ENCODE results near the gene RALY. TPM values are rescaled to one million over a fixed set of nuclear protein-coding genes. Genes with fewer than 3 reads are reported as not detected.

Gene RALY
- total RNA-seq, 4 donors from 2014 or later, result 23.2 to 101 (median 87.5) TPM

DNA sequence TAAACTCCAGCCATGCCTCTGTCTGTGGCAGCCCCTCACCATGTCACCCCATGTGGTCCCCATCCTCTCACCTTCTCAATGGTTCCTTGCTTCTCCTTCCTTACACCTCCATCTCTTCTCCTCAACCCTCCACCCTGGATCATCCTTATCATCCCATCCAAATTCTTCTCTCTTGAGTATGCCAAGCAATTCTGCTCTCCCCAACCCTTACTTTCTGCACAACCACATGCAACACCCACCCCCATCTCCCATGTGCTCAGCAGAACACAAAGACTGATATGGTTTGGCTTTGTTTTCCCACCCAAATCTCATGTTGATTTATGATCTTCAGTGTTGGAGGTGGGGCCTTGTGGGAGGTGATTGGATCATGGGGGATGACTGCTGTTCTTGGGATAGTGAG, 42.5 kb upstream of the RALY start:
- Histone ChIP-seq H3K27me3 (no peaks in the 10 kb centered on the region), H3K4me3 (no peak overlapping the region), H3K27ac (no peak overlapping the region), H3K36me3 (no peaks in the 10 kb centered on the region), H3K4me1 (no peaks in the 10 kb centered on the region), H3K9me3 (peaks cover 0 to 8% of the 10 kb centered on the region in 2 donors)
- intact Hi-C loops (cut with DNase I; ENCODE audit: low total_unique reads), result no loop called here
- TF ChIP-seq, protein P1, sequence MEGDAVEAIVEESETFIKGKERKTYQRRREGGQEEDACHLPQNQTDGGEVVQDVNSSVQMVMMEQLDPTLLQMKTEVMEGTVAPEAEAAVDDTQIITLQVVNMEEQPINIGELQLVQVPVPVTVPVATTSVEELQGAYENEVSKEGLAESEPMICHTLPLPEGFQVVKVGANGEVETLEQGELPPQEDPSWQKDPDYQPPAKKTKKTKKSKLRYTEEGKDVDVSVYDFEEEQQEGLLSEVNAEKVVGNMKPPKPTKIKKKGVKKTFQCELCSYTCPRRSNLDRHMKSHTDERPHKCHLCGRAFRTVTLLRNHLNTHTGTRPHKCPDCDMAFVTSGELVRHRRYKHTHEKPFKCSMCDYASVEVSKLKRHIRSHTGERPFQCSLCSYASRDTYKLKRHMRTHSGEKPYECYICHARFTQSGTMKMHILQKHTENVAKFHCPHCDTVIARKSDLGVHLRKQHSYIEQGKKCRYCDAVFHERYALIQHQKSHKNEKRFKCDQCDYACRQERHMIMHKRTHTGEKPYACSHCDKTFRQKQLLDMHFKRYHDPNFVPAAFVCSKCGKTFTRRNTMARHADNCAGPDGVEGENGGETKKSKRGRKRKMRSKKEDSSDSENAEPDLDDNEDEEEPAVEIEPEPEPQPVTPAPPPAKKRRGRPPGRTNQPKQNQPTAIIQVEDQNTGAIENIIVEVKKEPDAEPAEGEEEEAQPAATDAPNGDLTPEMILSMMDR (IDR thresholded peaks at IDR 0.05), result no peak
- no peak for TF ChIP-seq POLR2A (IDR thresholded peaks at IDR 0.05)
- DNase-seq, result no peak

- Histone ChIP-seq H3K4me3 (no peak overlapping the region), H3K36me3 (no peaks in the 10 kb centered on the region), H3K9me3 (no peaks in the 10 kb centered on the region), H3K4me1 (no peaks in the 10 kb centered on the region), H3K27me3 (no peaks in the 10 kb centered on the region), H3K27ac (no peak overlapping the region)
- TF ChIP-seq, protein P1 (IDR thresholded peaks at IDR 0.05), result no peak
- TF ChIP-seq POLR2A (IDR thresholded peaks at IDR 0.05), result no peak
- DNase-seq, result no peak
- intact Hi-C loops (cut with DNase I; ENCODE audit: low total_unique reads), result no loop called here
Observed at GRCh38 chr20:33954504-33954903, 39.2 kb upstream of the RALY start.

- TF ChIP-seq, protein P1 (IDR thresholded peaks at IDR 0.05), result no peak
- TF ChIP-seq POLR2A (IDR thresholded peaks at IDR 0.05), result no peak
- H3K4me1 ChIP-seq, result no peaks in the 10 kb centered on the region
- H3K27me3 ChIP-seq, result no peaks in the 10 kb centered on the region
- intact Hi-C loops (cut with DNase I; ENCODE audit: low total_unique reads), result no loop called here
- no peaks in the 10 kb centered on the region for H3K9me3 ChIP-seq
- no peak overlapping the region for H3K27ac ChIP-seq
- DNase-seq, result no peak
- H3K4me3 ChIP-seq, result no peak overlapping the region
- no peaks in the 10 kb centered on the region for H3K36me3 ChIP-seq
Observed at GRCh38 chr20:33963751-33964150, 30.0 kb upstream of the RALY start.

DNA sequence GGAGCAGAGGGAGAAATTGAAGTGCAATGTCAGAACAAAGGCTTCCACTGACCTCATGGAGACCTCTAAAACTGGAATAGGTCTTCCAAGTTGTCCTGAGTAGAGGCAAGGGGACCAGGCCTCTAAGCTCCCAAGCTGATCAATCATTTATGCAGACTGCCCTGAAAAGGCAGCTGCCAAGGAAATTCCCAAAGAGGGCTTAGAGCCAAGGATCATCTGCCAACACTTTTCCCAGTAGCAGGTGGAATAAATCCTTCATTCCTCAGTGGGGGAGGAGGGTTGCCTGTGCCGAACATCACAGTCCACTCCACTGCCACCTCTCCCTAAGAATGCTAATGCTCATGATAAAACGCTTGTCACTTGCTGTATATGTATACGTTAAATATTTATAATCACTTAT, 29.3 kb upstream of the RALY start:
- intact Hi-C loops (cut with DNase I; ENCODE audit: low total_unique reads), result no loop called here
- Histone ChIP-seq H3K4me1 (no peaks in the 10 kb centered on the region), H3K9me3 (no peaks in the 10 kb centered on the region), H3K36me3 (no peaks in the 10 kb centered on the region), H3K4me3 (no peak overlapping the region), H3K27me3 (no peaks in the 10 kb centered on the region), H3K27ac (no peak overlapping the region)
- TF ChIP-seq, protein P1 (IDR thresholded peaks at IDR 0.05), result no peak
- no peak for TF ChIP-seq POLR2A (IDR thresholded peaks at IDR 0.05)
- DNase-seq, result no peak

DNA sequence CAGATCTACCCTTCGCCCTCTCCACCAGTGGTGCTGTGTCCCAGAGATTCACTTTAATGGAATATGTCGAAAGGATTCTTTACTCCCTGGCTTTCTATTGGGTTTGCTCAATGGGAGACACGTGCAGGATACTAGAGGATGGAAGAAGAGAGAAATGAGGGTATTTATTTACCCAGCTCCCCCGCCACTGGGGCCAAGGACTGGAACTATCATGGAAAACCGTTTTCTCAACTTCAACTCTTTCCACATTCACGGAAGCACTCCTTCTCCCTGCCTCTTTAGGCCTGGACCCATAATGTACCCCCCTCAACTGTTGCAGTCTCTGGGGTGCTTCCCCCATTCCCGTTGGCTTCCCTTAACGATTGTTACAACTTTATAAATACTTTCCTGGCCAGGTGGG, 26.6 kb upstream of the RALY start:
- H3K4me3 ChIP-seq, result no peak overlapping the region
- DNase-seq, result no peak
- no peak for TF ChIP-seq POLR2A (IDR thresholded peaks at IDR 0.05)
- TF ChIP-seq, protein P1 (IDR thresholded peaks at IDR 0.05), result no peak
- no peaks in the 10 kb centered on the region for H3K36me3 ChIP-seq
- no peaks in the 10 kb centered on the region for H3K9me3 ChIP-seq
- H3K27ac ChIP-seq, result no peak overlapping the region
- H3K27me3 ChIP-seq, result no peaks in the 10 kb centered on the region
- no peaks in the 10 kb centered on the region for H3K4me1 ChIP-seq
- intact Hi-C loops (cut with DNase I; ENCODE audit: low total_unique reads), result no loop called here

Data from uterus (tissue), 4 donors.